GM12873 (cell line): ENCODE results near the gene DPH7.

Source experiments
- TF ChIP-seq, protein P1 (sequence below): IDR thresholded peaks from 2 replicates; pipeline ENCODE4 v1.5.1; 2012; ENCODE audit warnings: low read depth, mild to moderate bottlenecking, moderate library complexity, low read length, control low read depth; ENCODE audit not compliant: insufficient read depth; ENCODE audit errors: missing control alignments

Gene DPH7

GRCh38 chr9:137520614-137521404, 57.9 kb downstream of the DPH7 start:
- TF ChIP-seq, protein P1, sequence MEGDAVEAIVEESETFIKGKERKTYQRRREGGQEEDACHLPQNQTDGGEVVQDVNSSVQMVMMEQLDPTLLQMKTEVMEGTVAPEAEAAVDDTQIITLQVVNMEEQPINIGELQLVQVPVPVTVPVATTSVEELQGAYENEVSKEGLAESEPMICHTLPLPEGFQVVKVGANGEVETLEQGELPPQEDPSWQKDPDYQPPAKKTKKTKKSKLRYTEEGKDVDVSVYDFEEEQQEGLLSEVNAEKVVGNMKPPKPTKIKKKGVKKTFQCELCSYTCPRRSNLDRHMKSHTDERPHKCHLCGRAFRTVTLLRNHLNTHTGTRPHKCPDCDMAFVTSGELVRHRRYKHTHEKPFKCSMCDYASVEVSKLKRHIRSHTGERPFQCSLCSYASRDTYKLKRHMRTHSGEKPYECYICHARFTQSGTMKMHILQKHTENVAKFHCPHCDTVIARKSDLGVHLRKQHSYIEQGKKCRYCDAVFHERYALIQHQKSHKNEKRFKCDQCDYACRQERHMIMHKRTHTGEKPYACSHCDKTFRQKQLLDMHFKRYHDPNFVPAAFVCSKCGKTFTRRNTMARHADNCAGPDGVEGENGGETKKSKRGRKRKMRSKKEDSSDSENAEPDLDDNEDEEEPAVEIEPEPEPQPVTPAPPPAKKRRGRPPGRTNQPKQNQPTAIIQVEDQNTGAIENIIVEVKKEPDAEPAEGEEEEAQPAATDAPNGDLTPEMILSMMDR = no peak

GRCh38 chr9:137519553-137519952, 59.2 kb downstream of the DPH7 start:
- TF ChIP-seq, protein P1 = no peak

GRCh38 chr9:137516144-137516917, 62.4 kb downstream of the DPH7 start:
- TF ChIP-seq, protein P1 = no peak

GRCh38 chr9:137515338-137515724, 63.4 kb downstream of the DPH7 start:
- TF ChIP-seq, protein P1 = no peak

GRCh38 chr9:137514691-137515337, 63.9 kb downstream of the DPH7 start:
- TF ChIP-seq, protein P1 = no peak

GRCh38 chr9:137511758-137512463, 66.8 kb downstream of the DPH7 start:
- TF ChIP-seq, protein P1 = no peak

- TF ChIP-seq, protein P1 = no peak
Observed at GRCh38 chr9:137509198-137509597, 69.5 kb downstream of the DPH7 start.
